H9 (cell line): ENCODE data around the gene VTCN1. TPM values are rescaled to one million over a fixed set of nuclear protein-coding genes. Genes with fewer than 3 reads are reported as not detected.

Experiments
- DNase-seq: peaks from one replicate; pipeline ENCODE4 v3.0.0-alpha.2; 2017
- H2AFZ ChIP-seq: one replicate; pipeline ENCODE4 v1.6.1; 2013; ENCODE audit warnings: mild to moderate bottlenecking, low read length, control low read depth, moderate library complexity
- H2AK5ac ChIP-seq: 2 replicates; pipeline ENCODE4 v1.6.1; 2013; ENCODE audit warnings: low read length, control low read depth, mixed read lengths; ENCODE audit not compliant: insufficient read length
- H2BK120ac ChIP-seq: one replicate; pipeline ENCODE4 v1.6.1; 2013; ENCODE audit warnings: low read depth, mild to moderate bottlenecking, low read length, control low read depth, inconsistent platforms; ENCODE audit not compliant: poor library complexity, severe bottlenecking
- H2BK12ac ChIP-seq: 2 replicates; pipeline ENCODE4 v1.6.1; 2013; ENCODE audit warnings: low read length, control low read depth, mixed read lengths, low read depth; ENCODE audit not compliant: insufficient read length
- H2BK15ac ChIP-seq: 2 replicates; pipeline ENCODE4 v1.6.1; 2013; ENCODE audit warnings: low read depth, low read length, control low read depth
- H2BK20ac ChIP-seq: one replicate; pipeline ENCODE4 v1.6.1; 2013; ENCODE audit warnings: low read depth, mild to moderate bottlenecking, low read length, control low read depth, inconsistent platforms; ENCODE audit not compliant: poor library complexity, severe bottlenecking
- H2BK5ac ChIP-seq: 2 replicates; pipeline ENCODE4 v1.6.1; 2013; ENCODE audit warnings: low read length, control low read depth, mixed read lengths; ENCODE audit not compliant: insufficient read length
- H3K14ac ChIP-seq: 2 replicates; pipeline ENCODE4 v1.6.1; 2013; ENCODE audit warnings: low read length, control low read depth; ENCODE audit not compliant: insufficient read depth
- H3K18ac ChIP-seq: 2 replicates; pipeline ENCODE4 v1.6.1; 2013; ENCODE audit warnings: low read depth, mild to moderate bottlenecking, mixed read lengths, low read length, control low read depth; ENCODE audit not compliant: insufficient read length
- H3K23ac ChIP-seq: 2 replicates; pipeline ENCODE4 v1.6.1; 2013; ENCODE audit warnings: low read length, control low read depth, mixed read lengths, low read depth; ENCODE audit not compliant: insufficient read length
- H3K23me2 ChIP-seq: 2 replicates; pipeline ENCODE4 v1.6.1; 2013; ENCODE audit warnings: low read depth, mild to moderate bottlenecking, mixed read lengths, low read length, control low read depth; ENCODE audit not compliant: insufficient read length, poor library complexity, severe bottlenecking
- H3K27ac ChIP-seq: 2 replicates; pipeline ENCODE4 v1.5.1; 2013; ENCODE audit warnings: low read length, control low read depth, mixed read lengths, low read depth; ENCODE audit not compliant: insufficient read length
- H3K27me3 ChIP-seq: 2 replicates; pipeline ENCODE4 v1.6.1; 2013; ENCODE audit warnings: low read length, control low read depth, inconsistent platforms; ENCODE audit not compliant: insufficient read depth
- H3K4ac ChIP-seq: 2 replicates; pipeline ENCODE4 v1.6.1; 2013; ENCODE audit warnings: low read depth, mild to moderate bottlenecking, control low read depth, inconsistent platforms, low read length, moderate library complexity
- H3K4me1 ChIP-seq: 2 replicates; pipeline ENCODE4 v1.6.1; 2013; ENCODE audit warnings: low read length, control low read depth, inconsistent platforms; ENCODE audit not compliant: insufficient read depth
- H3K4me2 ChIP-seq: 2 replicates; pipeline ENCODE4 v1.6.1; 2013; ENCODE audit warnings: low read length, control low read depth, mixed read lengths; ENCODE audit not compliant: insufficient read length, insufficient read depth
- H3K56ac ChIP-seq: 2 replicates; pipeline ENCODE4 v1.6.1; 2013; ENCODE audit warnings: low read depth, mild to moderate bottlenecking, mixed read lengths, low read length, control low read depth; ENCODE audit not compliant: insufficient read length
- H3K79me1 ChIP-seq: 2 replicates; pipeline ENCODE4 v1.6.1; 2013; ENCODE audit warnings: low read depth, mild to moderate bottlenecking, moderate library complexity, low read length, control low read depth, inconsistent platforms; ENCODE audit not compliant: insufficient read depth, poor library complexity, severe bottlenecking
- H3K79me2 ChIP-seq: 2 replicates; pipeline ENCODE4 v1.6.1; 2013; ENCODE audit warnings: low read length, control low read depth, inconsistent platforms; ENCODE audit not compliant: insufficient read depth
- H3K9ac ChIP-seq: 2 replicates; pipeline ENCODE4 v1.6.1; 2013; ENCODE audit warnings: low read length, control low read depth, mixed read lengths; ENCODE audit not compliant: insufficient read length; ENCODE audit errors: extremely low read depth
- H3K9me3 ChIP-seq: one replicate; pipeline ENCODE4 v1.6.1; 2013; ENCODE audit warnings: low read depth, low read length, inconsistent platforms; ENCODE audit not compliant: control insufficient read depth
- H3T11ph ChIP-seq: one replicate; pipeline ENCODE4 v1.6.1; 2013; ENCODE audit warnings: mild to moderate bottlenecking, low read length, control low read depth, inconsistent platforms
- H4K20me1 ChIP-seq: one replicate; pipeline ENCODE4 v1.6.1; 2013; ENCODE audit not compliant: control insufficient read depth, insufficient read length, insufficient read depth
- H4K5ac ChIP-seq: 2 replicates; pipeline ENCODE4 v1.6.1; 2013; ENCODE audit warnings: low read depth, mild to moderate bottlenecking, mixed read lengths, low read length, control low read depth; ENCODE audit not compliant: insufficient read length
- H4K8ac ChIP-seq: replicated peaks from 2 replicates; pipeline ENCODE4 v1.6.1; 2013; ENCODE audit warnings: low read length, control low read depth, mixed read lengths, low read depth; ENCODE audit not compliant: insufficient read length
- H4K91ac ChIP-seq: 2 replicates; pipeline ENCODE4 v1.6.1; 2013; ENCODE audit warnings: low read depth, mild to moderate bottlenecking, moderate library complexity, mixed read lengths, low read length, control low read depth; ENCODE audit not compliant: insufficient read length
- H3K27ac Mint-ChIP-seq, 3 experiments: 2 replicates in 2 of 3; 3 replicates in 1 of 3; pipeline ENCODE4 v1.8.0; 2020 to 2021; ENCODE audit warnings: mixed read lengths in 3 of 3, mild to moderate bottlenecking in 1 of 3, moderate library complexity in 1 of 3
- H3K27me3 Mint-ChIP-seq: 2 replicates; pipeline ENCODE4 v1.8.0; 2021; ENCODE audit warnings: low read depth, mild to moderate bottlenecking, moderate library complexity, mixed read lengths
- H3K36me3 Mint-ChIP-seq, 3 experiments: 2 replicates in 2 of 3; 3 replicates in 1 of 3; pipeline ENCODE4 v1.8.0; 2020 to 2021; ENCODE audit warnings: low read depth in 3 of 3, mixed read lengths in 3 of 3; ENCODE audit not compliant: insufficient read depth in 1 of 3
- H3K4me1 Mint-ChIP-seq, 2 experiments: 2 replicates each; pipeline ENCODE4 v1.8.0; 2020; ENCODE audit warnings: mixed read lengths in 2 of 2
- H3K4me3 Mint-ChIP-seq, 2 experiments: 2 replicates in 1 of 2; 3 replicates in 1 of 2; pipeline ENCODE4 v1.8.0; 2020 to 2021; ENCODE audit warnings: mild to moderate bottlenecking in 2 of 2, mixed read lengths in 2 of 2, moderate library complexity in 1 of 2
- H3K9me3 Mint-ChIP-seq, 2 experiments: 2 replicates in 1 of 2; 3 replicates in 1 of 2; pipeline ENCODE4 v1.8.0; 2020; ENCODE audit warnings: mild to moderate bottlenecking in 2 of 2, mixed read lengths in 2 of 2, moderate library complexity in 1 of 2
- WGBS: extraction: QIAGEN DNeasy Blood & Tissue Kit; methylation state at CpG from one replicate; pipeline ENCODE4 v1.1.7; 2013; ENCODE audit warnings: missing lambda C conversion rate, low lambda C conversion rate, mixed read lengths; ENCODE audit not compliant: insufficient read length; ENCODE audit errors: extremely low coverage; 5-methylcytosine and 5-hydroxymethylcytosine counted together
- total RNA-seq: library from RNA; stranded (reverse); gene quantifications from 2 replicates; pipeline ENCODE4 v1.2.1, GENCODE V29; 2021
- TF ChIP-seq, protein P1 (sequence below): fragments of 200-600 bp; sonication (generic); conservative IDR thresholded peaks from 3 replicates; pipeline ENCODE4 v1.8.0; 2021; ENCODE audit warnings: antibody characterized with exemption, mild to moderate bottlenecking

VTCN1 gene
- total RNA-seq, 1 experiment from 2014 or later, result 0.33 TPM

DNA sequence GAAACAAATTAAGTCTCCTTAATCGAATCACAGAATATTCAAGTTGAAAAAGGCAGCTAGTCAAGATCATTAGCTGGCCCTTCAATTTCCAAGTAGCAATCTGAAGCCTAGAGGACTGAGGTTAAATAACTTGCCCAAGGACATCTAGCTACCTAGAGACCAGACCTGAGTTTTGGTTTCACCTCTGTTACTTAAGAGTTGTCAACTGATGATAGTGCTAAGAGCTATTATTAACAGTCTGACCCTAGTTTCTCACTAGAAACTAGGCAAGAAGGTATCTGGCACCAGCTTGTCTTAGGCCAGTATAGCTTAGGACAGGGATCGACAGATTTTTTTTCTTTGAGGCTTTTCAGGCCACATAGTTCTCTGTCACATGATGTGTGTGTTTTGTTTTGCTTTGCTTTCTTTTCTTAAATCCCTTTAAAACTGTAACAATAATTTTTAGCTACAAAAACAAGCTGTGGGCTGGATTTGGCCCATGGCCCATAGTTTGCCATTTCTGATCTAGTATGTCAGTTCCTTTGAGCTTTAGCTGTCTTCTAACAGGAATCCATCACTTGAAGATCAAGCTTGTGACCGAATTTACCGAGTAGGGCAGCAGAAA is 112.3 kb downstream of the VTCN1 start:
- Histone ChIP-seq H2BK15ac (no peak overlapping the region), H3K23me2 (no peaks in the 10 kb centered on the region), H2AFZ (no peak overlapping the region), H4K20me1 (no peaks in the 10 kb centered on the region), H2BK12ac (no peak overlapping the region), H3K23ac (no peak overlapping the region), H3K14ac (no peak overlapping the region), H4K5ac (no peak overlapping the region), H3K18ac (no peak overlapping the region), H4K8ac (no peak overlapping the region), H4K91ac (no peak overlapping the region), H3K56ac (no peak overlapping the region), H3K9ac (no peak overlapping the region), H3K79me1 (no peaks in the 10 kb centered on the region), H2AK5ac (no peak overlapping the region), H3K4me2 (no peak overlapping the region), H3K4me1 (no peaks in the 10 kb centered on the region), H3K4ac (no peak overlapping the region), H3K27me3 (no peaks in the 10 kb centered on the region), H3T11ph (no peak overlapping the region), H2BK120ac (no peak overlapping the region), H3K79me2 (no peaks in the 10 kb centered on the region), H2BK5ac (no peak overlapping the region), H2BK20ac (no peak overlapping the region), H3K27ac (no peak overlapping the region), H3K9me3 (no peaks in the 10 kb centered on the region)
- Mint-ChIP-seq H3K27me3 (no peaks in the 10 kb centered on the region), H3K4me3 (no peak overlapping the region), H3K9me3 (no peaks in the 10 kb centered on the region), H3K27ac (no peak overlapping the region), H3K4me1 (peaks cover 7 to 10% of the 10 kb centered on the region in 2 experiments), H3K36me3 (peaks cover 47 to 87% (median 78%) of the 10 kb centered on the region in 3 experiments; a peak in 6 of 7 replicates)
- TF ChIP-seq, protein P1, sequence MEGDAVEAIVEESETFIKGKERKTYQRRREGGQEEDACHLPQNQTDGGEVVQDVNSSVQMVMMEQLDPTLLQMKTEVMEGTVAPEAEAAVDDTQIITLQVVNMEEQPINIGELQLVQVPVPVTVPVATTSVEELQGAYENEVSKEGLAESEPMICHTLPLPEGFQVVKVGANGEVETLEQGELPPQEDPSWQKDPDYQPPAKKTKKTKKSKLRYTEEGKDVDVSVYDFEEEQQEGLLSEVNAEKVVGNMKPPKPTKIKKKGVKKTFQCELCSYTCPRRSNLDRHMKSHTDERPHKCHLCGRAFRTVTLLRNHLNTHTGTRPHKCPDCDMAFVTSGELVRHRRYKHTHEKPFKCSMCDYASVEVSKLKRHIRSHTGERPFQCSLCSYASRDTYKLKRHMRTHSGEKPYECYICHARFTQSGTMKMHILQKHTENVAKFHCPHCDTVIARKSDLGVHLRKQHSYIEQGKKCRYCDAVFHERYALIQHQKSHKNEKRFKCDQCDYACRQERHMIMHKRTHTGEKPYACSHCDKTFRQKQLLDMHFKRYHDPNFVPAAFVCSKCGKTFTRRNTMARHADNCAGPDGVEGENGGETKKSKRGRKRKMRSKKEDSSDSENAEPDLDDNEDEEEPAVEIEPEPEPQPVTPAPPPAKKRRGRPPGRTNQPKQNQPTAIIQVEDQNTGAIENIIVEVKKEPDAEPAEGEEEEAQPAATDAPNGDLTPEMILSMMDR, result no peak
- WGBS, result no CpG with 5 or more reads among the region's 4 CpGs
- DNase-seq, result no peak
